Gastroesophageal sphincter (tissue), 3 donors: ENCODE data around the gene CLSTN3.

Experiments
- CTCF ChIP-seq, 4 experiments: fragments of 200-600 bp in 2 of 4; fragments of 450-650 bp in 2 of 4; sonication (generic) in 1 of 4; IDR thresholded peaks; one replicate each; pipeline ENCODE4 v1.5.1; 2017 to 2019; ENCODE audit warnings: antibody characterized with exemption in 4 of 4, mild to moderate bottlenecking in 2 of 4, moderate library complexity in 2 of 4
- EP300 ChIP-seq: sonication (generic); formaldehyde crosslinking; IDR thresholded peaks from one replicate; pipeline ENCODE4 v1.6.1; 2017; ENCODE audit warnings: antibody characterized with exemption, mild to moderate bottlenecking

GRCh38 chr12:7129287-7129871 lies 792 bp upstream of the CLSTN3 start:
- no peak for TF ChIP-seq EP300
- TF ChIP-seq CTCF (IDR thresholded peaks at IDR 0.05): no peak
